NCI-H2107 treated with DMSO at 0.1 percent for 48 hours (cell line): Measurements from ENCODE around the gene IL21.
"Not testable (repeated sequence)": the region's sequence is repeated elsewhere in the genome, so short reads cannot be mapped to it uniquely, and the experiment has no call there.

ENCODE experiments used
- DNase-seq: peaks from one replicate; lab custom pipeline; 2025; ENCODE audit not compliant: unreplicated experiment; lab: John Stamatoyannopoulos, UW

Gene IL21

GRCh38 chr4:122621016-122621507 lies at the start of gene IL21:
Gene IL21 (minus strand): TSS chr4:122621066. CDS start chr4:122621011, 55 bp downstream.
- no peak for DNase-seq

GRCh38 chr4:122669911-122670738 lies 49.3 kb upstream of the IL21 start:
- no peak for DNase-seq

GRCh38 chr4:122668241-122668640 lies 47.4 kb upstream of the IL21 start:
- no peak for DNase-seq

GRCh38 chr4:122666527-122667245 lies 45.8 kb upstream of the IL21 start:
- no peak for DNase-seq

GRCh38 chr4:122665161-122665929 lies 44.5 kb upstream of the IL21 start:
- DNase-seq: no peak

GRCh38 chr4:122663814-122664610 lies 43.1 kb upstream of the IL21 start:
- DNase-seq: no peak

GRCh38 chr4:122663291-122663690 lies 42.4 kb upstream of the IL21 start:
- DNase-seq: no peak

GRCh38 chr4:122662701-122663100 lies 41.8 kb upstream of the IL21 start:
- no peak for DNase-seq

GRCh38 chr4:122661176-122662160 lies 40.6 kb upstream of the IL21 start:
- no peak for DNase-seq

GRCh38 chr4:122658818-122659295 lies 38.0 kb upstream of the IL21 start:
- DNase-seq: no peak

GRCh38 chr4:122658377-122658776 lies 37.5 kb upstream of the IL21 start:
- no peak for DNase-seq

GRCh38 chr4:122657553-122657952 lies 36.7 kb upstream of the IL21 start:
- DNase-seq: no peak

GRCh38 chr4:122656583-122656982 lies 35.7 kb upstream of the IL21 start:
- not testable (repeated sequence) for DNase-seq

GRCh38 chr4:122652379-122652778 lies 31.5 kb upstream of the IL21 start:
- DNase-seq: no peak

- no peak for DNase-seq
These were observed 29.3 kb upstream of the IL21 start for GRCh38 chr4:122650148-122650547.

GRCh38 chr4:122647656-122648055 lies 26.8 kb upstream of the IL21 start:
- no peak for DNase-seq

GRCh38 chr4:122643257-122643656 lies 22.4 kb upstream of the IL21 start:
- DNase-seq: no peak

- DNase-seq: no peak
These were observed 18.3 kb upstream of the IL21 start for GRCh38 chr4:122639181-122639580.

- no peak for DNase-seq
These were observed 15.8 kb upstream of the IL21 start for GRCh38 chr4:122636697-122637096.
